ENCODE results near the gene PDE2A. TPM values are rescaled to one million over a fixed set of nuclear protein-coding genes. Genes with fewer than 3 reads are reported as not detected.

The PDE2A gene
- total and polyA plus RNA-seq, 2 donors from 2014 or later, result 12.6 to 42.0 TPM

DNA sequence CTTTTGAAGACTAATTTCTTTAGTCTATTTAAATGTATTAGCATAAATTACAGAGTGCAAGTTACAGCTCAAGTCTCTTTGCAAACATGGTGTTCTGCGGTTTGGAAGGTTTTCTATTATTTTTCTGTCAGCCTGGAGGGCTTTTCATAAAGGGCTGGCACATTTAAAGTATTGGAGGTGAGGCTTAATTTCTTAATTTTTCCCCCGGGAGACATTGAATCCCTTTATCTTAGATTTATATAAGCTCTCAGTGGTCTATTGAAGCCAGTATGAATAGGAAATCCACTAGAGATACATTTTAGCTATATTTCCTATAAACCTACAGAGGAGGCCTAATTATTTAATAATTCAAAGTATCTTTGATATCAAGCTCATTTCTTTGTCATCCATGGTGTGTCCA is 137.2 kb downstream of the PDE2A start:
- Histone ChIP-seq H3K27ac (ENCODE audit: low read depth in 2 of 2, low read length in 2 of 2) (no peak overlapping the region), H3K36me3 (ENCODE audit: control insufficient read depth in 2 of 3, insufficient read depth in 3 of 3, low read length in 3 of 3) (no peaks in the 10 kb centered on the region), H3K27me3 (ENCODE audit: control insufficient read depth, insufficient read depth, low read length) (no peaks in the 10 kb centered on the region), H3K9ac (ENCODE audit: low read length in 3 of 3) (no peak overlapping the region), H3K4me3 (ENCODE audit: low read length in 3 of 3) (no peak overlapping the region), H3K4me1 (ENCODE audit: control insufficient read depth in 2 of 3, insufficient read depth in 2 of 3, low read depth in 1 of 3, low read length in 3 of 3) (peaks cover 0 to 4% (median 3%) of the 10 kb centered on the region in 3 donors), H3K9me3 (ENCODE audit: control insufficient read depth in 2 of 3, insufficient read depth in 1 of 3, low read length in 3 of 3) (no peaks in the 10 kb centered on the region)
- FAIRE-seq, result no peak
- DNase-seq, result no peak
- TF ChIP-seq, protein P1, sequence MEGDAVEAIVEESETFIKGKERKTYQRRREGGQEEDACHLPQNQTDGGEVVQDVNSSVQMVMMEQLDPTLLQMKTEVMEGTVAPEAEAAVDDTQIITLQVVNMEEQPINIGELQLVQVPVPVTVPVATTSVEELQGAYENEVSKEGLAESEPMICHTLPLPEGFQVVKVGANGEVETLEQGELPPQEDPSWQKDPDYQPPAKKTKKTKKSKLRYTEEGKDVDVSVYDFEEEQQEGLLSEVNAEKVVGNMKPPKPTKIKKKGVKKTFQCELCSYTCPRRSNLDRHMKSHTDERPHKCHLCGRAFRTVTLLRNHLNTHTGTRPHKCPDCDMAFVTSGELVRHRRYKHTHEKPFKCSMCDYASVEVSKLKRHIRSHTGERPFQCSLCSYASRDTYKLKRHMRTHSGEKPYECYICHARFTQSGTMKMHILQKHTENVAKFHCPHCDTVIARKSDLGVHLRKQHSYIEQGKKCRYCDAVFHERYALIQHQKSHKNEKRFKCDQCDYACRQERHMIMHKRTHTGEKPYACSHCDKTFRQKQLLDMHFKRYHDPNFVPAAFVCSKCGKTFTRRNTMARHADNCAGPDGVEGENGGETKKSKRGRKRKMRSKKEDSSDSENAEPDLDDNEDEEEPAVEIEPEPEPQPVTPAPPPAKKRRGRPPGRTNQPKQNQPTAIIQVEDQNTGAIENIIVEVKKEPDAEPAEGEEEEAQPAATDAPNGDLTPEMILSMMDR (IDR thresholded peaks at IDR 0.05; ENCODE audit: borderline replicate concordance, extremely low read depth, insufficient read depth), result no peak
- intact Hi-C loops (cut with DNase I), result no loop called here

DNA sequence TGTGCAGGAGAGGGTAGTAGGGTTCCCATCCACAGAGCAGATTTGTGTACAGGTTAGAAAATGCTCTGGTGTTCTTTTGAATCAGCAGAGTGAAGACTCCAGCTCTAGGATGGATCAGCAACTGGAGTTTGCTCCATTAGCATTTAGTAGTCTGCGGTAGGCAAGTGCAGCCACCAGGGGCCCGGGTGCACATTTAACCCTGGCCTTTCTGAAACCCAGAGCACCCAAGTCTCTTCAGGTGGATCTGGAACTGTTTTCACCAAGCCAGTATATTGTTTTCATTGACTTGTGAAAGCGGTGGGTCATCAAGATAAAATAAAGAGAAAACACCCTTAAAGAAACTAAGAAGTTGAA is 139.1 kb downstream of the PDE2A start:
- peaks cover 0 to 4% (median 3%) of the 10 kb centered on the region in 3 donors for H3K4me1 ChIP-seq (ENCODE audit: control insufficient read depth in 2 of 3, insufficient read depth in 2 of 3, low read depth in 1 of 3, low read length in 3 of 3)
- FAIRE-seq, result no peak
- intact Hi-C loops (cut with DNase I), result no loop called here
- no peak for DNase-seq
- H3K9ac ChIP-seq (ENCODE audit: low read length in 3 of 3), result no peak overlapping the region
- TF ChIP-seq, protein P1 (IDR thresholded peaks at IDR 0.05; ENCODE audit: borderline replicate concordance, extremely low read depth, insufficient read depth), result no peak
- no peaks in the 10 kb centered on the region for H3K36me3 ChIP-seq (ENCODE audit: control insufficient read depth in 2 of 3, insufficient read depth in 3 of 3, low read length in 3 of 3)
- H3K4me3 ChIP-seq (ENCODE audit: low read length in 3 of 3), result no peak overlapping the region
- H3K27me3 ChIP-seq (ENCODE audit: control insufficient read depth, insufficient read depth, low read length), result no peaks in the 10 kb centered on the region
- no peak overlapping the region for H3K27ac ChIP-seq (ENCODE audit: low read depth in 2 of 2, low read length in 2 of 2)
- no peaks in the 10 kb centered on the region for H3K9me3 ChIP-seq (ENCODE audit: control insufficient read depth in 2 of 3, insufficient read depth in 1 of 3, low read length in 3 of 3)

DNA sequence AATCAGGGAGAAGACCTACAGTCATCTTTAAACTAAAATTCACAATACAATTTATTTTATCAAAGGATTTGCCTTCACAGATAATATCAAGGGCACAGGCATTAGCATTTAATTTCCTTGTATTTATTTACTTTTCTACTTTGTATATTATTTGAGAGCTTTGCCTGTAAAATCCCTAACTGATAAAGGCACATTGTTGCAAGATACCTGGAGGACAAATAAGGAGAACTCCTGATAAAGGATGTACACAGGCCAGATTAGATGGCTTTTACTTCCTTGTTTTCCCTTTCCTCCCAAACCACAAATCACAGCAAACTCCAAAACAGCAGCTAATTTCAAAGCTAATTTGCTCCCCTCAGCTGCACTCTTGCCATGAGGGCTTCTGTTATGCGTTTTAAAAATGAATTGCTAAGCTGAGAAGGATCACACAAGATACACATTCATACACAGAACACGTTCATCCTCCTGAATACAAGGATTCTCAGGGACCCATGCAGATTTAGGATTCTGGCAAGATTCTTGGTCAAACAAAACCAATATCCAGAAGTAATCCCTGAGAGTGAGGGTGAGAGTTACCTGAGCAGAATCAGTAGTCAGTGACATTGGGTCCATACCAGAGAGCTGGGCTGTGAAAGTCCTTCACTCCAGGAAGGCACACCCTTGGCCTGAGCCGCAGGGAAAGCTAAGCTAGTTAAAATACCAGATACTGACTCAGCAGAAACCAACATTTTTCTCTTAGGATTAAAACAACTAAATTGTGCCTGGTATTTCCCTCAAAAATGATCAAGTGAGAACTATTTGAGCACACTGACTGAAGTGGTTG is 139.6 kb downstream of the PDE2A start:
- Histone ChIP-seq H3K9me3 (ENCODE audit: control insufficient read depth in 2 of 3, insufficient read depth in 1 of 3, low read length in 3 of 3) (no peaks in the 10 kb centered on the region), H3K4me1 (ENCODE audit: control insufficient read depth in 2 of 3, insufficient read depth in 2 of 3, low read depth in 1 of 3, low read length in 3 of 3) (peaks cover 0 to 4% (median 3%) of the 10 kb centered on the region in 3 donors), H3K9ac (ENCODE audit: low read length in 3 of 3) (no peak overlapping the region), H3K4me3 (ENCODE audit: low read length in 3 of 3) (no peak overlapping the region), H3K27me3 (ENCODE audit: control insufficient read depth, insufficient read depth, low read length) (no peaks in the 10 kb centered on the region), H3K36me3 (ENCODE audit: control insufficient read depth in 2 of 3, insufficient read depth in 3 of 3, low read length in 3 of 3) (no peaks in the 10 kb centered on the region), H3K27ac (ENCODE audit: low read depth in 2 of 2, low read length in 2 of 2) (no peak overlapping the region)
- DNase-seq, result no peak
- TF ChIP-seq, protein P1 (IDR thresholded peaks at IDR 0.05; ENCODE audit: borderline replicate concordance, extremely low read depth, insufficient read depth), result no peak
- intact Hi-C loops (cut with DNase I), result no loop called here
- no peak for FAIRE-seq
